ENCODE measurements around the gene SH3TC1.
A peak's percentile ranks its signal among the peaks of the same experiment; 100 is the strongest.

The SH3TC1 gene

GRCh38 chr4:8181844-8182243 lies 17.2 kb upstream of the SH3TC1 start:
- no peak for DNase-seq

DNA sequence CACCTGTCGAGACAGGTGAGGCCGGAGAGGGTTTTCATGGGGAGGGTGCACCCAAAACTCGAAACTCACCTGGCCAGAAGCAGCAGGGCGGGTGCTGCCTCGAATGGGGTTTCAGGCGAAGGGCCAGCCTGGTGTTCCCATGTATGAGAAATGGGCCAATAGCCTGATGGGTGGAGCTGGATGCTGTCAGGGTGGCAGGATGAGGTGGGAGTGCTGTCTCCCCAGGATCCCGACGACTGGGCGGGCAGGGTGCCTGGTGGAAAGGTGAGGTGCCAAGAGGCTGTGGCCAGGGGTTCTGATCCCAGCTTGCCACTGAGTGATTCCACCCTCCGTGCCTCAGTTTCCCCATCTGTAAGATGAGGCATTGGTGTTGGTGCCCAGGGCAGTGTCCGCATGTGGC lies 16.8 kb upstream of the SH3TC1 start:
- no peak for DNase-seq

DNA sequence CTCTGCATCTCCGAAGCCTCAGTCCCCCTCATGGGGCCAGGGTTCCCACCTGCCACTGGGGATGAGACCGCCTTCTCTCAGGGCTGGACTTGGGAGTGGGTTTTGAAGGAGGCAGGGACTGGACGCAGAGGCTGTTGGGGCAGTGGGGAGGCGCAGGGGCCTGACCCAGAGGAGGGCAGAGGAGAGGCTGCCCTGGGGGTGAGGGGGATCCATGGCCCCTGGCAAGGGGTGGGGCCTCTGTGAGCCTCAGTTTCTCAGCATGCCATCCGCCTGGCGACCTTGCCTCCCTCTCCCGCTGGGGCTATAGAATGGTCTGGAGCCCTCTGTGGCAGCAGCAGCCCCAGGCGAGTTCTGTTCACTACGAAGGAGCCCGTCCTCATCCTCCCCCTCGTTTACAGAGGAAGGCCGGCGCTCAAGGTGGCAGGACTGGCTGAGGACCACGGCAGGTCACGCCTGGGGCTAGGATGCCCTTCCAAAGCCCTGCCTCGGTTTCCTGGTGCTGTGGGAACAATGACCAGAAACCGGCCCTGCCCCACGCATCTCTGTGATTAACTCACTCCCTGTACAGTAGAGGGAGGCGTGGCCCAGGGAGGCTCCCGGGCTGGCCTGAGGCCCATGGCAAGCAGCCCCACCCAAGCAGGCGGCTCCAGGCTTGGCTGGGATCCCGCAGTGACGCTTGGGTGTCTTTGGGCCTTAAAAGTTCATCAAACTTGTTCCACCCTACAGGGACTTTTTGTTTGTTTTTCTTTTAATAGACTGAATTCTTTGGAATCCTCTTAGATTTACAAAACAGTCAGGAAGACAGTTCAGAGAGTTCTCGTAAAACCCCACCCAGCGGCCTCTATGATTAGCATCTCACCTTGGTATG lies 16.0 kb upstream of the SH3TC1 start:
- no peak for DNase-seq

DNA sequence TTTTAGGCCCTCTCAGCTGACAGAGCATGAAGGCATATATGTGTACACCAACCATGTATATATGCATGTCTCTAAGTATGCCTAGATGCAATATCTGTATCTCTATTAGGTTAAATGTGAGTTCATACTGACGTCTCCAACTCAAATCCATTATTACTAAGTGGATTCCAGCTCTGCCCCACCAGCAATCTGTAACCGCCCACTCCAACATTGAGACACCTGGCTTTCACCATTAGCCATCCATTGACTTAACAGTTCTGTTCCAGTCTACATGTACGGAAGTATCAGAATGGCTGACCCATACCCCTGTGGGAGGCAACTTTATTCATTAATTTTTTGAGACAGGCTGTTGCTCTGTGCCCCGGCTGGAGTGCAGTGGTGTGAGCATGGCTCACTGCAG lies 15.0 kb upstream of the SH3TC1 start:
- DNase-seq, result no peak

DNA sequence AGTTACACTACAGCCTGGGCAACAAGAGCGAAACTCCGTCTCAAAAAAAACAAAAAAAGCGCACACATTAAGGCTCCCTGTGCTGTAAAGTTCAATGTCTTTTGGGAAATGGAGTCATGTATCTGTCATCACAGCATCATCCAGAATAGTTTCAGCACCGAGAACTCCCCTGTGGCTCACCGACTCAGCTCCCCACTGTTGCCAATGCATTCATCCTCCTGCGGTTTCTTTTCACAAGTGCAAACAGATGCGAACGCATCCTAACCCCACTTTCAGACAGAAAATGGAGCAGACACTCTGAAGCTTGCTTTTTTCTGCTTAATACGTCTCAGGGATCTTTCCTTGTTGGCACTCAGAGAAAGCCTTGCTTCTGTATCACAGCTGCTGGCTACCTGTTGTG lies 13.8 kb upstream of the SH3TC1 start:
- DNase-seq, result no peak

- no peak for DNase-seq
These were observed 13.2 kb upstream of the SH3TC1 start for GRCh38 chr4:8185930-8186329.

GRCh38 chr4:8188085-8188484 lies 11.0 kb upstream of the SH3TC1 start:
- DNase-seq, result no peak

DNA sequence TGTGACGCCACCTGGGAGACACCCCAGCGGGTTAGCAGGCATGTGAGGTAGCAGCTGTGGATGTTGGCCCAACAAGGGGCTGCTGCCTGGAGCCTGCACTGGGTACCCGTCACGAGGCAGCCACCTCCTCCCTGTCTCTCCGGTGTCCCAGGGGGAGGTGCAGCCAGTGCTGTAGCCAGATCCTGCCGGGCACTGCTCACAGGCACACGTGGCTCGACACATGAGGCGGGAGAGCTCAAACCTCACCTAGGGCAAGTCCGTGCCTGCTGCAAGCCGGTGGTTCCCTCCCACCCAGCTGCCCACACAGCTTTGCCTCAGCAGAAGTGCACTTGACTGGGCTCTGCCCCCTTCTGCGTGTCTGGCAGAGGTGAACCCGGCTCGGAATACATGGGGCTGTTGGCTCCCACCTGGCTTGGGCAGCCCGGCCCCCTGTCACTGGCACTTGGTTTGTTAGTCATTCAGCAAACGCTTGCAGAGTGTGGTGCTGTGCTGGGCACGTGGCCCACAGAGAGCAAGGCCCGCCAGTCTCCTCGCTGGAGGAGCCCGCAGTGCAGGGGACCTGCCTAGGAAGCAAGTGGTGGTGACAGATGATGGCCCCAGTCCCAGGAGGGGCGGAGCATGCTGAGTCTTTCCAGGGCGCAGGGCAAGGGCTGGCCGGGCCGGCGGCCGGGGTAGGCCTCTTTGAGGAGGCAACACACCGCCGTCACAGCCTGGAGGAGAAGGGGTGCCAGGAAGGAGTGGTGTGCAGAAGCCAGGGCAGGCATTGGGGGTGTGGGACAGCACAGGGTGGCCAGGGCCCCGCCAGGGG lies 10.1 kb upstream of the SH3TC1 start:
- no peak for DNase-seq

GRCh38 chr4:8189551-8190466 lies 9.3 kb upstream of the SH3TC1 start:
- DNase-seq, result no peak

DNA sequence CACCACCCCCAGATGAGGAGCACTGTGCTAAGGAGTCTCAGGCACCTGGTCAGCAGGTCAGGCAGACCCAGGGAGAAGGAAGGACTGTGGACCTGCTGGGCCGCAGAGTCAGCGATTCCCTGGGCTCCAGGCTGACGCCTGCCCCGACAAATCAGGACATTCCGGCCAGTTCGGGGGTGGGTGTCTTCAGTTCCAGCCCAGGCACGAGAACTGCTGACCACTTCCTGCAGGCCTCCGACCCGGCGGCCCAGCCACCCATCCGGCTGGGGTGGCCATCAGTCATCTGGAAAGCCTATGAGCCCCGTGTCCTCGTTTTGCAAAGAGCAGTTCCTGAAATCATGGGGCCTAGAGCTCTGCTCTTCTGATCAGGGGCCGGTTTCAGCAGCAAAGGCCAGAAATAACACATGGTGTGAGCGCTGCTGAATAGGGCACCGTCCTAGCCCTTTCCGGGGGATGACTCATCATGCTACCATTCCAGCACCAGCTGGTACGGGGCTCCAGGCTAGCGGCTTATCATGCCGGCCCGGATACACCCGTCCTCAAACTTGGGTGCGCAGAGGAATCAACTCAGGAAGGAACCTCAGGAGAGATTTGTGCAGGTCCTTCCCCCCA lies 7.8 kb upstream of the SH3TC1 start:
- DNase-seq, result no peak

- peak in 1 of 4 experiments; percentile 15 for DNase-seq
These were observed 6.0 kb upstream of the SH3TC1 start for GRCh38 chr4:8192748-8193738.

DNA sequence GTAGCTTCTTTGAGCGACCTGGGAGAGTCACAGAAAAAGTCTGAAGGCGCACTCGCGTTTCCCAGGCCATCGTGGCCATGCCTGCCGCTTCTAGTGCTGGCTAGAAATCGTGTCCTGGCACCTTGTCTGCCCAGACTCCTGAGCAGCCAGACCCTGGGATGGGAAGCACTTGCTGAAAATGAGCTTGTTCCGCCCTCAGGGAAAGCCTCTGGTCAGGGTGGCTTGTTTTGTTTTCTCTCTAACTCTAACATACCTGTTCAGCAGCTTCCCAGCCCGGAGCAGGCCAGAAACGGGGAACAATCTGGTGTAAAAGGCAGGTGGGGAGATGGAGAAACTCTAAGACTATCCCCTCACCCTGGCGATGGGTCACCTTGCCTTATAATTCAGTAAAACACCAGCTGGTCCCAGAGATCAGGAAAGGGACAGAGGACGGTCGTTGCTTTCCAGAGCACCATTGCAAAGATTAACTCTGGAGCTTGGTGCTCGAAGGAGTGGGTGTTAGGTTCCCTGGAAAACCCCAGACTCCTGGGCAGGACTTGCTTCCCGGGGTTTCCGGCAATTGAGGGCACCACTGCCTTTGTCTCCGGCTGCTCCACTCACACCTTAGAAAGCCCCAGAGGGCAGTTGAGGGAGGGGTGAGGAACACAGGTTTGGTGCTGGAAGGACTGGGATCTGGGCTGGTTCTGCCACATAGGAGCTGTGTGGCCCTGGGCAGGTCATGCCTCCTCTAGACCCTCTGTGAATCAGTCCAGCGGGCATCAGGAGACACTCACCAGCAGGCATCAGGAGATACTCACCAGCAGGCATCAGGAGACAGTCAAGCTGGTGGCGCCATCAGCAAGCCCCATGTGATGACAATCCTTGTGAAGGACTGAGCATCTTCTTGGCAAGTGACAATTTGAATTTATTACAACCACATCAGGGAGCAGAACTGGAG lies 4.5 kb upstream of the SH3TC1 start:
- DNase-seq, result no peak

- DNase-seq, result no peak
These were observed 3.7 kb upstream of the SH3TC1 start for GRCh38 chr4:8195431-8195830.

GRCh38 chr4:8195841-8196458 lies 3.1 kb upstream of the SH3TC1 start:
- DNase-seq, result no peak

DNA sequence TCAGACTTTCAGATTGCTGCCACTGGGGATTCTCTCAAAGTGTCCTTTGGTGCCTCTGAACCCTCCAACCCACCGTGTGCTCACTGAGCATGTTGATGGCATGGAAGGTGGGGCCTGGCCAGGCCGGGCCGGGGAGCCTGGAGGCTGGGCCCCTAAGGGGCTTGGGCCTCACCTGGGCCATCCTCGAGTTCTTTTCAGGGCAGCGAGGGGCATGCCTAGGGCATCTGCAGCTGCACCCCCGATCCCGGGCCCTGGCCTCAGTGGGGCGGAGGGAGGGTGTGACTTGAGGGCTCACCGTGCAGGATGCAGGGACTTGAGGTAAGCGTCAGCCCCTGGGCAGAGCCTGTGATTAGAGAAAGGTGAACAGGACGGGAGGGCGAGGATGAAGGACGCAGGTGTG lies 1.6 kb upstream of the SH3TC1 start:
- DNase-seq, result no peak

- DNase-seq, result no peak
These were observed 734 bp upstream of the SH3TC1 start for GRCh38 chr4:8198206-8198905.

DNA sequence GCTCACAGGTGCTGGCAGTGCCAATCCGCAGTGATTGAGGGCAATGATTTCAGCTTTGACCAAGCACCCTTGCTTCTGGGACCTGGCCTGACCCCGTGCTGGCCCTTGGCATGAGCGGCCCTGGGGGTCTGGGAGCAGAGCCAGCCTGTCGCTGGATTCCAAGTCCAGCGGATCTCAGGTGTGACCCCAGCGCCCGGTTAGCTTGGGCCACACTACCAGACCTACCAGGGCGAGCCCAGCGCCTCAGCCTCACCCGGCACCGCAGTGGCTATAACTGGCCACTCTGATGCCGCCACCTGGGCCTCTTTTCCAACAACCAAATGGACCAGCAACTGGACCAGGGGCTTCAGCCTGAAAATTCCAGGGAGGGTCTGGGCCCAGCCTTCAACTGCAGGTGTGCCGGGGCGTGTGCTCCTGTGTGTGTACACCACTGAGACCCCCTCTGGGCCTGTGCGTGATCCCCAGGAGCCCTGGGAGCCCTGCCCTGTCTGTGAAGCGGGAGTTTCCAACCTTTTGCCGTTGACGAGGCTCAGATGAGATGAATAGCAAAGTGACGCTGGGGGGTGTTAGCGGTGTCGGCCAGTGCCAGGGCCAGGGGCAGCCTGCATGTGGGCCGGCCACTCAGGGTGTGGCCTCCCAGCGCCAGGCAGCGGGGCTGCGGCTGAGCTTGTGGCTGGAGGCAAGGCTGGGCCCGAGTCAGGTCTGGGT lies 658 bp downstream of the SH3TC1 start:
- no peak for DNase-seq

- peak in 2 of 4 experiments; percentile 8 to 9 for DNase-seq
These were observed 1.3 kb downstream of the SH3TC1 start for GRCh38 chr4:8200302-8200975.

Data from activated naive CD4-positive, alpha-beta T cell (primary cell).